Testis (tissue), 2 donors: Measurements from ENCODE around the gene CHRNB1.

ENCODE experiments used
- POLR2A ChIP-seq: fragments of 450-650 bp; IDR thresholded peaks from one replicate; pipeline ENCODE4 v1.6.1; 2017; ENCODE audit warnings: antibody characterized with exemption, mild to moderate bottlenecking, moderate library complexity
- TF ChIP-seq, protein P1 (sequence below), 3 experiments: fragments of 450-650 bp in 2 of 3; fragments of 200-600 bp in 1 of 3; sonication (generic) in 1 of 3; IDR thresholded peaks; one replicate each; pipeline ENCODE4 v1.5.1; 2016 to 2019; ENCODE audit warnings: antibody characterized with exemption in 3 of 3, mild to moderate bottlenecking in 2 of 3, moderate library complexity in 1 of 3

DNA sequence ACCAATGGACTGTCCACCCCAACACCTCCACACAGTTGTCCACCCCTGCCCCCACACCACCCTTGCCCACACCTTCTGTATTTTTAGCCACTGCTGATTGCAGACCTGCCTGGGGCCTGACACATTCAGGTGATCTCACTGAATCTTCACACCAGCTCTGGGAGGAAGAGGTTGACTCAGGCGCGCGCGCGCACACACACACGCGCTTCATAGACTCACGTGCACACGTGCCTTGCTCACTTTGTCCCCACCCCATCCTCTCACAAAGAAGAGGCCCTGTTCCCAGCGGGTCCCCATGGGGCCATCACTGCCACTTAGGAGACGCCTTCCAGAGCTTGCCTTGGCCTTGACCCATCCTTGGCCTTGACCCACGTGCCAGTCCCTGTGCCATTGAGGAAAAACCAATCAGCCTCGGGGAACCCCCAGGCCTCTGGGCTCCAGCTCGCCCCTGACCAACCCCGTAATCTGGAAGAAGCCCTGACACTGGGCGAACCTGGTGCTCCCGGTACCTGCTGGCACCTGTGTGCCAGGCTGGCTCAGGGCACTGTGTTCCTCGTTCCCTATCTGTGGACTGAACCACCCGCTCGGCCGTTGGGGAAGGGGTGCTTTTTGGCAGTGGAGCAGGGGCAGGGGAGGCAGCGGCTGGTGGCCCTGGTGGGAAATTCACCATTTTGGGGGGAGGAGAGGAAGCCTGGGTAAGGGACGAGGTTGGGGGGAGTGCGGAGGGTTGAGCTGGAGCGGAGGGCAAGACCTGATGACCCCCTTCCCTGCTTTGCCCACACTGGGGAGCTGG is 34.0 kb upstream of the CHRNB1 start:
- TF ChIP-seq, protein P1, sequence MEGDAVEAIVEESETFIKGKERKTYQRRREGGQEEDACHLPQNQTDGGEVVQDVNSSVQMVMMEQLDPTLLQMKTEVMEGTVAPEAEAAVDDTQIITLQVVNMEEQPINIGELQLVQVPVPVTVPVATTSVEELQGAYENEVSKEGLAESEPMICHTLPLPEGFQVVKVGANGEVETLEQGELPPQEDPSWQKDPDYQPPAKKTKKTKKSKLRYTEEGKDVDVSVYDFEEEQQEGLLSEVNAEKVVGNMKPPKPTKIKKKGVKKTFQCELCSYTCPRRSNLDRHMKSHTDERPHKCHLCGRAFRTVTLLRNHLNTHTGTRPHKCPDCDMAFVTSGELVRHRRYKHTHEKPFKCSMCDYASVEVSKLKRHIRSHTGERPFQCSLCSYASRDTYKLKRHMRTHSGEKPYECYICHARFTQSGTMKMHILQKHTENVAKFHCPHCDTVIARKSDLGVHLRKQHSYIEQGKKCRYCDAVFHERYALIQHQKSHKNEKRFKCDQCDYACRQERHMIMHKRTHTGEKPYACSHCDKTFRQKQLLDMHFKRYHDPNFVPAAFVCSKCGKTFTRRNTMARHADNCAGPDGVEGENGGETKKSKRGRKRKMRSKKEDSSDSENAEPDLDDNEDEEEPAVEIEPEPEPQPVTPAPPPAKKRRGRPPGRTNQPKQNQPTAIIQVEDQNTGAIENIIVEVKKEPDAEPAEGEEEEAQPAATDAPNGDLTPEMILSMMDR (IDR thresholded peaks at IDR 0.05) = no peak
- TF ChIP-seq POLR2A = no peak
